ENCODE data around the gene CERS5. TPM values are rescaled to one million over a fixed set of nuclear protein-coding genes. Genes with fewer than 3 reads are reported as not detected.

Gene CERS5
- total RNA-seq, 4 donors from 2014 or later = 13.0 to 27.5 (median 21.2) TPM

GRCh38 chr12:50117057-50117622, 50.0 kb downstream of the CERS5 start:
- Histone ChIP-seq H3K27ac (peak overlapping the region in 1 of 4 donors; percentile 7), H3K36me3 (peaks cover 0 to 63% (median 0%) of the 10 kb centered on the region in 3 donors), H3K4me1 (peaks cover 6 to 47% (median 21%) of the 10 kb centered on the region in 3 donors), H3K4me3 (no peak overlapping the region), H3K27me3 (no peaks in the 10 kb centered on the region), H3K9me3 (no peaks in the 10 kb centered on the region)
- no peak for DNase-seq
- intact Hi-C loops (cut with DNase I) = no loop called here
- TF ChIP-seq, protein P1, sequence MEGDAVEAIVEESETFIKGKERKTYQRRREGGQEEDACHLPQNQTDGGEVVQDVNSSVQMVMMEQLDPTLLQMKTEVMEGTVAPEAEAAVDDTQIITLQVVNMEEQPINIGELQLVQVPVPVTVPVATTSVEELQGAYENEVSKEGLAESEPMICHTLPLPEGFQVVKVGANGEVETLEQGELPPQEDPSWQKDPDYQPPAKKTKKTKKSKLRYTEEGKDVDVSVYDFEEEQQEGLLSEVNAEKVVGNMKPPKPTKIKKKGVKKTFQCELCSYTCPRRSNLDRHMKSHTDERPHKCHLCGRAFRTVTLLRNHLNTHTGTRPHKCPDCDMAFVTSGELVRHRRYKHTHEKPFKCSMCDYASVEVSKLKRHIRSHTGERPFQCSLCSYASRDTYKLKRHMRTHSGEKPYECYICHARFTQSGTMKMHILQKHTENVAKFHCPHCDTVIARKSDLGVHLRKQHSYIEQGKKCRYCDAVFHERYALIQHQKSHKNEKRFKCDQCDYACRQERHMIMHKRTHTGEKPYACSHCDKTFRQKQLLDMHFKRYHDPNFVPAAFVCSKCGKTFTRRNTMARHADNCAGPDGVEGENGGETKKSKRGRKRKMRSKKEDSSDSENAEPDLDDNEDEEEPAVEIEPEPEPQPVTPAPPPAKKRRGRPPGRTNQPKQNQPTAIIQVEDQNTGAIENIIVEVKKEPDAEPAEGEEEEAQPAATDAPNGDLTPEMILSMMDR (IDR thresholded peaks at IDR 0.05) = no peak
- TF ChIP-seq POLR2A (IDR thresholded peaks at IDR 0.05) = no peak
- WGBS, 2 donors = 73 to 82% methylated on average over 6 of the region's 6 CpGs

GRCh38 chr12:50112456-50113218, 54.5 kb downstream of the CERS5 start:
- Histone ChIP-seq H3K4me1 (peaks cover 27 to 74% (median 42%) of the 10 kb centered on the region in 3 donors), H3K9me3 (no peaks in the 10 kb centered on the region), H3K36me3 (peaks cover 0 to 19% (median 0%) of the 10 kb centered on the region in 3 donors), H3K27ac (peak overlapping the region; percentile 85 to 98 (median 95)), H3K4me3 (peak overlapping the region; percentile 48 to 90 (median 80)), H3K27me3 (no peaks in the 10 kb centered on the region)
- intact Hi-C loops (cut with DNase I) = no loop called here
- no peak for DNase-seq
- TF ChIP-seq, protein P1 (IDR thresholded peaks at IDR 0.05) = no peak
- no peak for TF ChIP-seq POLR2A (IDR thresholded peaks at IDR 0.05)
- WGBS, 2 donors = 17 to 19% methylated on average over 26 of the region's 26 CpGs

DNA sequence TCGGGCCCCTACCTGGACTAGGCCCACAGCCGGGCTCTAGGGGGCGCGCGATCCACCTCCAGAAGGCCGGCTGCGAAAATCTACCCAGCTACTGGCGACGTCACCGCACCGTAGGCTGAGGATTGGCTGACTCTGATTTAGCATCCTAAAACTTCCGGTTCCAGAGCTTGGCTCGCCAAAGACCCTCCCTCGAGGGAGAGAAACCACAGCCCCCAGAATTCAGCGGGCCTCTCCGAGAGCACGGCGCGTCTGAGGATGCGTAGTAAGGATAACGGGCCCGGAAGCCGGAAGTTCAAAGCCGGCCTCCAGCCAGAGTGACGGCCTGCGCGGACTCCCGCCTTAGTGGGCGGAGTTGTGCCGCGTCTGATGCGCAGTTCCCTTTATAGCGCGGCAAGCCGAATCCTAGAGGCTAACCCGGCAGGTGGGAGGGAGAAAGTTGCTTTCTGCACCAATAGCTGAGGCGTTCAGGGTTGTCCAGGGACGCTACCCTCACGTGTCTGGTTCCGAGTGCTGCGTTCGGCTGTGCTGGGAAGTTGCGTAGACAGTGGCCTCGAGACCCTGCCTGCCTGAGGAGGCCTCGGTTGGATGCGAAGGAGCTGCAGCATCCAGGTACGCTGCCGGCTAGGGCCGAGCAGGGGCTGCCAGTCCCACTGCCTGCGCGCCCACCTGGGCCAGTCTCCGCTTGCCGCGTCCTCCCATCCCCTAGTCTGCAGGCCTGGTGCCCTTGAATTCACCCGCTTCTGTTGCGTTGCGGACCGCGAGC, 55.3 kb downstream of the CERS5 start, which contains the start of gene COX14:
TSS of gene COX14 (plus strand) at position 544 of the 763 bp plus-strand sequence. CDS start 7,808 bp downstream, outside the sequence.
- peak in 3 of 4 donors; percentile 66 to 96 (median 96) for TF ChIP-seq POLR2A (IDR thresholded peaks at IDR 0.05)
- TF ChIP-seq, protein P1 (IDR thresholded peaks at IDR 0.05) = peak; percentile 87 to 91 (median 89)
- intact Hi-C loops (cut with DNase I) = no loop called here
- peak within 1 kb of the TSS; percentile 48 to 90 (median 80) for H3K4me3 ChIP-seq
- peak; percentile 91 for DNase-seq
- H3K4me1 ChIP-seq = peaks cover 27 to 67% (median 39%) of the 10 kb centered on the region in 3 donors
- H3K27me3 ChIP-seq = no peaks in the 10 kb centered on the region
- H3K36me3 ChIP-seq = peaks cover 0 to 16% (median 0%) of the 10 kb centered on the region in 3 donors
- 0 to 4% methylated on average over 4 to 5 of the region's 59 CpGs for WGBS, 2 donors
- peak within 1 kb of the TSS; percentile 85 to 98 (median 95) for H3K27ac ChIP-seq
- H3K9me3 ChIP-seq = no peaks in the 10 kb centered on the region

DNA sequence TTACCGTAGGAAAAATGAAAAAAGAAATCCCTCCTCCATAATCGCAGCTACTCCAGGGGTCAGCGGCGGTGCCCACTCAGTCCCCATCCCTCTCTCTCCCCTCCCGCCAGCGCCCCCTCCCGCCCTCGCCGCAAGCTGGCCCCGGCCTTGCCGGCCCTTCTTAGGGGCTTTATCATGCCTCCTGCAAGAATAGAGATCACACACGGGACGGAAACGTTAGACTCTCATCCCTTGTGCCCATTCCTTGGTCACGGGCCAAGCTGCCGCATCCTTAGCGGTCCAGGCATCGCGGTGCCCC, 55.8 kb downstream of the CERS5 start:
- Histone ChIP-seq H3K4me3 (peak overlapping the region; percentile 13 to 90 (median 80)), H3K27me3 (no peaks in the 10 kb centered on the region), H3K36me3 (peaks cover 0 to 11% (median 0%) of the 10 kb centered on the region in 3 donors), H3K27ac (peak overlapping the region; percentile 76 to 95 (median 85)), H3K4me1 (peaks cover 27 to 62% (median 38%) of the 10 kb centered on the region in 3 donors), H3K9me3 (no peaks in the 10 kb centered on the region)
- DNase-seq = no peak
- 11 to 26% methylated on average over 10 to 11 of the region's 19 CpGs for WGBS, 2 donors
- TF ChIP-seq POLR2A (IDR thresholded peaks at IDR 0.05) = no peak
- TF ChIP-seq, protein P1 (IDR thresholded peaks at IDR 0.05) = no peak
- intact Hi-C loops (cut with DNase I) = no loop called here

Measured in esophagus squamous epithelium (tissue), 5 donors.